Measurements from ENCODE around the gene TSHZ2.

Gene TSHZ2

DNA sequence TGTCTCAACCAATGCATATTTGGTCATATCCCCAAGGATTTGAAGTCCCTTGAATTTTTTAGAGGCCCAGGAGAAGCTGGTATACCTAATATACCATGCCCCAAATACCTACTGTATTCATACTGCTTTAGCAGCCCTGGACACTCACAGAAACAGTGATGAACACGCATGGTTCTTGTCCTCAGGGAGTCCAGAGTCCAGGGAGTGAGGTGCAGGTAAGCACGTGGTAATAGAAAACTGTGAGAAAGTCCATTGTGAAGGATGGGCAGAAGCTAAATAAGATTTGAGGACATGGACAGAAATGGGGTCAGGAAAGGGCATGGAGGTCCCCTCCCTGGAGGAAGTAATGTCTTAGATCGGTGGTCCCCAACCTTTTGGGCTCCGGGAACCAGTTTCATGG is 85.4 kb downstream of the TSHZ2 start:
- ChIA-PET POLR2A (no interaction called here), CTCF (no interaction called here)
- TF ChIP-seq, protein P1, sequence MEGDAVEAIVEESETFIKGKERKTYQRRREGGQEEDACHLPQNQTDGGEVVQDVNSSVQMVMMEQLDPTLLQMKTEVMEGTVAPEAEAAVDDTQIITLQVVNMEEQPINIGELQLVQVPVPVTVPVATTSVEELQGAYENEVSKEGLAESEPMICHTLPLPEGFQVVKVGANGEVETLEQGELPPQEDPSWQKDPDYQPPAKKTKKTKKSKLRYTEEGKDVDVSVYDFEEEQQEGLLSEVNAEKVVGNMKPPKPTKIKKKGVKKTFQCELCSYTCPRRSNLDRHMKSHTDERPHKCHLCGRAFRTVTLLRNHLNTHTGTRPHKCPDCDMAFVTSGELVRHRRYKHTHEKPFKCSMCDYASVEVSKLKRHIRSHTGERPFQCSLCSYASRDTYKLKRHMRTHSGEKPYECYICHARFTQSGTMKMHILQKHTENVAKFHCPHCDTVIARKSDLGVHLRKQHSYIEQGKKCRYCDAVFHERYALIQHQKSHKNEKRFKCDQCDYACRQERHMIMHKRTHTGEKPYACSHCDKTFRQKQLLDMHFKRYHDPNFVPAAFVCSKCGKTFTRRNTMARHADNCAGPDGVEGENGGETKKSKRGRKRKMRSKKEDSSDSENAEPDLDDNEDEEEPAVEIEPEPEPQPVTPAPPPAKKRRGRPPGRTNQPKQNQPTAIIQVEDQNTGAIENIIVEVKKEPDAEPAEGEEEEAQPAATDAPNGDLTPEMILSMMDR (IDR thresholded peaks at IDR 0.05; ENCODE audit: insufficient read depth, low read length, missing control alignments), result no peak
- H3K4me3 ChIP-seq (ENCODE audit: low read depth, low read length), result no peak overlapping the region
- DNase-seq (ENCODE audit: low read depth, low spot score), result no peak

- TF ChIP-seq, protein P1 (IDR thresholded peaks at IDR 0.05; ENCODE audit: insufficient read depth, low read length, missing control alignments), result no peak
- POLR2A ChIA-PET, result no interaction called here
- CTCF ChIA-PET, result no interaction called here
Observed at GRCh38 chr20:53059848-53060247, 87.7 kb downstream of the TSHZ2 start.

DNA sequence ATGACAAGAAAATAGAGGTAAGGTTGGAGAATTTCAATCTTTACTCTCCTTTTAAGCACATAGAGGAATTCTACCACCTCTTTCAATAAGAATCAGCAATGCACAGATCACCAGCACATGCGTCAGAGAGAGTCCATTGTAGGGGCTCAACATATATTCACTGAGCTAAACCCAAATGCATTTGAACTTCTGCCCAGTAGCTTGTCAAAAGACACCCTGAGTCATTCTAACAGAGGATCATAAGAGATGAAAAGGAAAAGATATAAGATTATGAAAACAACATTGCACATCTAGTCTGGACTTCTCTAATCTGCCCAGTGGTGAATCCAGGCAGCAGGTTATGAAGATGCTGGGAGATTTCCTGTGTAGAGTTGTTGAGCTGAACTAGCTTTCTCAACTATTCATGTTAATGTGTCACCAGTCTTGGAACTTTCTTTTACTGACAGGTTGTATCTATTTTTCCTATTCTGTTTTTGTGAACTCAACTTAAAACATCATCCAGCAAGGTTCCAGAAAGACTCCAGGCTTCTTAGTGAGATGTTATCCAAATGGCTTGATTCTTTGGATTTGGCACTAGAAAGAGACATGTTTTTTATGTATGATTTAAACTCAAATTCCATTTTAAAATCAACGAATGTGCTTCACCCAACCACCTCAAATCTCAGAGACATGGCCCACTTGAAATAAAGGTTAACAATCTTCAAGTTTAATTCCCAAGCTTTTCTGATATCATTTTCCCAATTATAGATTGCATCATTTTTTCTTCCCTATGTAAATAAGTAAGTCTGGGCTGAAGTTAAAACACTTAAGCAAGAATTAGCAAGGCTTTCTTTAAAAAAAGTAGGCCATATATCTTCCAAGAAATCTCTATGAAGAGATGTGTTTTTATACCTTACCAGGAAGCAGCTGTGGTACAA is 89.3 kb downstream of the TSHZ2 start:
- no peak overlapping the region for H3K4me3 ChIP-seq (ENCODE audit: low read depth, low read length)
- CTCF ChIA-PET, result no interaction called here
- POLR2A ChIA-PET, result no interaction called here
- TF ChIP-seq, protein P1 (IDR thresholded peaks at IDR 0.05; ENCODE audit: insufficient read depth, low read length, missing control alignments), result no peak
- DNase-seq (ENCODE audit: low read depth, low spot score), result no peak

More at GRCh38 chr20:53059848-53060247, 87.7 kb downstream of the TSHZ2 start:
- no peak for DNase-seq (ENCODE audit: low read depth, low spot score)
- no peak overlapping the region for H3K4me3 ChIP-seq (ENCODE audit: low read depth, low read length)

DNA sequence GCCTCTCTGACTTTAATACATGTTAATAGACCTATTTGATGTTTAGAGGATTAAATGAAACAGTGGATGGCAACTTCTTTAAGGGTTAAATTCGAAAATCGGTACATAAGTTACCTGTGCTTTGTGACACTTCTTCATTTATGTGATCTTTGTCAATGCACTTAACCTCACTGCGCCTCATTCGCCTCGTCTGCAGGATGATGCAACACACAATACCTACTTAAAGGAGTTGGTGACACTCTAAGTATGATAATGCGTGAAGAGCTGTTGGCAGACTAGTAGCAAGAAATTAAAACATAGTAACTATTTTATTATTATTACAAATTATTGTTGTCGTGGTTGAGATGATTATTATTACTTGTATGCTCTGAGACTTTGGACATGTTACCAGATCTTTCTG is 92.8 kb downstream of the TSHZ2 start:
- TF ChIP-seq, protein P1 (IDR thresholded peaks at IDR 0.05; ENCODE audit: insufficient read depth, low read length, missing control alignments), result no peak
- POLR2A ChIA-PET, result no interaction called here
- H3K4me3 ChIP-seq (ENCODE audit: low read depth, low read length), result no peak overlapping the region
- DNase-seq (ENCODE audit: low read depth, low spot score), result no peak
- CTCF ChIA-PET, result no interaction called here

DNA sequence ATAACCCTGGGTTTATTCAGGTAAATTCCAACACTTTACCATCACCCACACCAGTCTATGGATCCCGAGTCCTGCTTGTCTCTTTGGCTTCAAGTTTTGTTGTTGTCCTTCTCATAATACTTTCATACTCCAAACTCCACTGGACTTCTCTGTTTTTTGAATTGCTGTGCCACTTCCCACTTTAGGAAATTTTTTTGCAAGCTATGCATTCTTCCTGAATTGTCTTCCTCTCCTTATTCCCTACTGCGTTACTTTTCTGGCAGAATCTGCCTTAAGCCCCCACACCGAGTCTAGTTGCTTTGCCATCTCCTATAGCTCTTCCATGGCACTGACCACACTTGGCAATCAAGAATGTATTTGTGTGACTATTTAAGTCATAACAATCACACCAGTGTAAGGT is 96.1 kb downstream of the TSHZ2 start:
- H3K4me3 ChIP-seq (ENCODE audit: low read depth, low read length), result no peak overlapping the region
- ChIA-PET POLR2A (no interaction called here), CTCF (no interaction called here)
- DNase-seq (ENCODE audit: low read depth, low spot score), result no peak
- TF ChIP-seq, protein P1 (IDR thresholded peaks at IDR 0.05; ENCODE audit: insufficient read depth, low read length, missing control alignments), result no peak

- no peak for DNase-seq (ENCODE audit: low read depth, low spot score)
- TF ChIP-seq, protein P1 (IDR thresholded peaks at IDR 0.05; ENCODE audit: insufficient read depth, low read length, missing control alignments), result no peak
- CTCF ChIA-PET, result no interaction called here
- POLR2A ChIA-PET, result no interaction called here
- no peak overlapping the region for H3K4me3 ChIP-seq (ENCODE audit: low read depth, low read length)
Observed at GRCh38 chr20:53069132-53069531, 97.0 kb downstream of the TSHZ2 start.

All from AG04449 (cell line).